ENCODE data around the gene ERC1. TPM values are rescaled to one million over a fixed set of nuclear protein-coding genes. Genes with fewer than 3 reads are reported as not detected.

ERC1 gene
- total RNA-seq, 2 experiments from 2014 or later: 40.1 to 49.6 TPM

DNA sequence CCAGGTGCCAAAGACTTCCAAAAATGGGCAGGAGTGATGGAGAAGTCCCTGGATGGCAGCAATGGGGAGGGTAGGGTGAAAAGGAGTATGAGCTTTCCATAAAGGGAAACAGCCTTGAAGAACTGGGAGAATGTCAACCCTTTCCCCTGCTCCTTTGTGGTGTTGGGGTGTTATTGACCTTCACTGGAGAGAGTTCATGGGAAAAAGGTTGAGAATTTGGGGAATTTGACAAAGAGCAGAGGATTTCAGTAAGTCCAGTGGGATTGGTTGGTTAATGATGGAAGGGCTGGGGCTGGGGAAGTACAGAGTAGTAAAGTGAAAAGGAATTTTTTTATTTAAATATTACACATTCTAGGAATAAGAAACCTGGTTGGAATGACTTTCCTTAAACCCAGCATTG is 116.6 kb downstream of the ERC1 start:
- Histone ChIP-seq H3K27ac (ENCODE audit: low read depth in 1 of 2, low read length in 2 of 2) (no peak overlapping the region), H3K4me1 (ENCODE audit: insufficient read depth, low read length) (no peaks in the 10 kb centered on the region), H3K27me3 (ENCODE audit: control insufficient read depth in 1 of 2, insufficient read depth in 2 of 2, low read length in 2 of 2) (no peaks in the 10 kb centered on the region), H3K9me3 (ENCODE audit: control insufficient read depth in 1 of 2, insufficient read depth in 1 of 2, low read length in 2 of 2) (no peaks in the 10 kb centered on the region), H3K36me3 (ENCODE audit: insufficient read depth, low read length) (peaks cover 10% of the 10 kb centered on the region), H3K4me3 (ENCODE audit: low read length) (no peak overlapping the region)
- no peaks in the 10 kb centered on the region for H3K9me3 Mint-ChIP-seq
- peaks cover 31% of the 10 kb centered on the region for H3K36me3 Mint-ChIP-seq (ENCODE audit: low read depth)
- peaks cover 42% of the 10 kb centered on the region for H3K4me1 Mint-ChIP-seq (ENCODE audit: low read depth)
- ChIA-PET CTCF (no interaction called here), POLR2A (no interaction called here)
- no peak for TF ChIP-seq CTCF (IDR thresholded peaks at IDR 0.05)
- ATAC-seq (ENCODE audit: poor library complexity): no peak
- intact Hi-C loops (cut with DNase I, micrococcal nuclease): no loop called here
- no peak overlapping the region for H3K4me3 Mint-ChIP-seq
- no peaks in the 10 kb centered on the region for H3K27me3 Mint-ChIP-seq
- DNase-seq: no peak
- no peak overlapping the region for H3K27ac Mint-ChIP-seq

DNA sequence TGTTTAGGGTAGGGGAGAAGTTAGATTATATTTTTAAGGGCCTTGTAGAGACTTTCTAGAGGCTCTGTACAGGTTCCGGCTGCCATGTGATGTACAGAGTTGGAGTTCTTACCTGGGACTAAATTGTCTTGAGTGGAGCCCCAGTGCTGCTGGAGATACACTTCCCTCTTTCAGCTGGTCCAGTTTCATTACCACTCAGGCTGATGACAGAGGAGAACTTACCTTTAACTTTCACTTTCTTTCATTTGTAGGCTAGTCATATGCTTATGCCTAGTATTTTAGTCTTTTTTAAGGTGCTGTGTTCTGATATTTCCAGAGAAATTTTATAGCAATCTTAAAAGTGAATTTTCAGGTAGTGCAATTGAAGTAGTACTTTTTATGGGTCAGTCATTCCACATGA is 117.3 kb downstream of the ERC1 start:
- POLR2A ChIA-PET: interaction anchor here (0.7 kb wide), 1 partner anchor 494 kb away, joined by 3 read pairs; no protein-coding TSS in a partner anchor
- peaks cover 36% of the 10 kb centered on the region for H3K4me1 Mint-ChIP-seq (ENCODE audit: low read depth)

DNA sequence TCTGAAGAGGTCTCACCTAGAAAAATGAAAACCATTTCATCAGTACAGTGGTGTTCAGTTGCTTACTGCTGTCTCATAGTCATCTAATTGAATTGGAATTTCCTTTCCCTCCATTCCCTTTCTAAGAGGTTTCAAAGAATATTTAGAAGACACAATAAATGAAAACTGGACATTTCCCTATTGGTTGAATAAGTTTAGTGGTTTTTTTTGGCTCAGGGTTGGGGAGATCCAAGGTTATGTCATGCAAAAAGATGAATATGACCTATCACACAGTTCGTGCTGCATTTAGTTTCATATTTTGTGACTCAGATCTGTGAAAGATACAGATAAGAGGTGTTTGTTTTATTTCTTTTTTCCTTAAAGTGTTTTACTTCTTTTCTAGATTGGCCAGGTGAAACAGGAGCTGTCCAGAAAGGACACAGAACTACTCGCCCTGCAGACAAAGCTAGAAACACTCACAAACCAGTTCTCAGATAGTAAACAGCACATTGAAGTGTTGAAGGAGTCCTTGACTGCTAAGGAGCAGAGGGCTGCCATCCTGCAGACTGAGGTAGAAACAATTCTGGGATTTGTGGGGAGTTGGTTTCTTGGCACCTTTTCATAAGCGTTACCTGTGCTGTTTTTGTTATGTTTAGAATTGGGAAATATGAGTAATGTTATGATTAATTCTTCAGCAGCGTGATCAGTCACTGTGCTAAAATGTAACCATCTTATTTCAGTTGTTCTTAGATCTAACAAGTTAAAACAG is 124.6 kb downstream of the ERC1 start:
- no peak for TF ChIP-seq CTCF (IDR thresholded peaks at IDR 0.05)
- Mint-ChIP-seq H3K36me3 (ENCODE audit: low read depth) (peaks cover 42% of the 10 kb centered on the region), H3K27ac (no peak overlapping the region), H3K9me3 (no peaks in the 10 kb centered on the region), H3K27me3 (no peaks in the 10 kb centered on the region), H3K4me1 (ENCODE audit: low read depth) (peaks cover 9% of the 10 kb centered on the region), H3K4me3 (no peak overlapping the region)
- no peaks in the 10 kb centered on the region for H3K27me3 ChIP-seq (ENCODE audit: control insufficient read depth in 1 of 2, insufficient read depth in 2 of 2, low read length in 2 of 2)
- H3K27ac ChIP-seq (ENCODE audit: low read depth in 1 of 2, low read length in 2 of 2): no peak overlapping the region
- ChIA-PET POLR2A (no interaction called here), CTCF (no interaction called here)
- no peak for DNase-seq
- peaks cover 7% of the 10 kb centered on the region for H3K36me3 ChIP-seq (ENCODE audit: insufficient read depth, low read length)
- H3K4me3 ChIP-seq (ENCODE audit: low read length): no peak overlapping the region
- ATAC-seq (ENCODE audit: poor library complexity): no peak
- intact Hi-C loops (cut with DNase I, micrococcal nuclease): loop anchor here in 1 of 2 experiments (10.0 kb wide), 1 partner anchor 89 kb away; no protein-coding TSS in a partner anchor
- H3K9me3 ChIP-seq (ENCODE audit: control insufficient read depth in 1 of 2, insufficient read depth in 1 of 2, low read length in 2 of 2): no peaks in the 10 kb centered on the region
- no peaks in the 10 kb centered on the region for H3K4me1 ChIP-seq (ENCODE audit: insufficient read depth, low read length)

More for the DNA sequence above, 117.3 kb downstream of the ERC1 start:
- Histone ChIP-seq H3K36me3 (ENCODE audit: insufficient read depth, low read length) (peaks cover 10% of the 10 kb centered on the region), H3K4me1 (ENCODE audit: insufficient read depth, low read length) (no peaks in the 10 kb centered on the region), H3K27me3 (ENCODE audit: control insufficient read depth in 1 of 2, insufficient read depth in 2 of 2, low read length in 2 of 2) (no peaks in the 10 kb centered on the region), H3K9me3 (ENCODE audit: control insufficient read depth in 1 of 2, insufficient read depth in 1 of 2, low read length in 2 of 2) (no peaks in the 10 kb centered on the region), H3K27ac (ENCODE audit: low read depth in 1 of 2, low read length in 2 of 2) (no peak overlapping the region), H3K4me3 (ENCODE audit: low read length) (no peak overlapping the region)
- peaks cover 26% of the 10 kb centered on the region for H3K36me3 Mint-ChIP-seq (ENCODE audit: low read depth)
- no peaks in the 10 kb centered on the region for H3K27me3 Mint-ChIP-seq
- no peaks in the 10 kb centered on the region for H3K9me3 Mint-ChIP-seq
- intact Hi-C loops (cut with DNase I, micrococcal nuclease): no loop called here
- no peak overlapping the region for H3K4me3 Mint-ChIP-seq
- DNase-seq: peak in 1 of 14 experiments; percentile 14
- no peak for TF ChIP-seq CTCF (IDR thresholded peaks at IDR 0.05)
- CTCF ChIA-PET: interaction anchor here (0.7 kb wide), 1 partner anchor 475 kb away, joined by 3 read pairs; no protein-coding TSS in a partner anchor
- ATAC-seq (ENCODE audit: poor library complexity): no peak
- no peak overlapping the region for H3K27ac Mint-ChIP-seq
